Sigmoid colon (tissue), 7 donors: Measurements from ENCODE around the gene MAN2B1. TPM values are rescaled to one million over a fixed set of nuclear protein-coding genes. Genes with fewer than 3 reads are reported as not detected.

Experiments used
- DNase-seq: peaks from one replicate; pipeline ENCODE4 v3.0.0-alpha.2; 2019
- H3K27ac ChIP-seq, 4 donors: fragments of 200-600 bp; sonication (generic); one replicate each; pipeline ENCODE4 v1.5.1; 2016 to 2019; ENCODE audit warnings: mild to moderate bottlenecking in 1 of 4
- H3K27me3 ChIP-seq, 3 donors: fragments of 200-600 bp; sonication (generic); one replicate each; pipeline ENCODE4 v1.5.1; 2019; ENCODE audit warnings: mild to moderate bottlenecking in 1 of 3
- H3K36me3 ChIP-seq, 4 donors: fragments of 200-600 bp; sonication (generic); one replicate each; pipeline ENCODE4 v1.5.1; 2016 to 2019
- H3K4me1 ChIP-seq, 4 donors: fragments of 200-600 bp; sonication (generic); one replicate each; pipeline ENCODE4 v1.5.1; 2017 to 2019
- H3K4me3 ChIP-seq, 4 donors: fragments of 200-600 bp; sonication (generic); one replicate each; pipeline ENCODE4 v1.5.1; 2017 to 2019; ENCODE audit warnings: mild to moderate bottlenecking in 2 of 4, moderate library complexity in 1 of 4
- H3K9me3 ChIP-seq, 4 donors: fragments of 200-600 bp in 3 of 4; sonication (generic) in 3 of 4; one replicate each; pipeline versions ENCODE4 v1.5.1 to v1.6.1; 2013 to 2019
- CTCF ChIP-seq, 4 experiments: fragments of 450-650 bp in 3 of 4; fragments of 200-600 bp in 1 of 4; IDR thresholded peaks; one replicate each; pipeline ENCODE4 v1.5.1; 2016 to 2019; ENCODE audit warnings: antibody characterized with exemption in 4 of 4, mild to moderate bottlenecking in 3 of 4, moderate library complexity in 2 of 4
- EP300 ChIP-seq, 4 donors: sonication (generic); formaldehyde crosslinking; IDR thresholded peaks; one replicate each; pipeline ENCODE4 v1.6.1; 2017; ENCODE audit warnings: antibody characterized with exemption in 4 of 4
- POLR2A ChIP-seq, 2 donors: fragments of 450-650 bp; IDR thresholded peaks; one replicate each; pipeline ENCODE4 v1.6.1; 2016; ENCODE audit warnings: antibody characterized with exemption in 2 of 2, mild to moderate bottlenecking in 2 of 2, moderate library complexity in 2 of 2
- POLR2AphosphoS5 ChIP-seq, 4 donors: sonication (generic); formaldehyde crosslinking; IDR thresholded peaks; one replicate each; pipeline ENCODE4 v1.6.1; 2017; ENCODE audit warnings: antibody characterized with exemption in 4 of 4
- WGBS, 2 donors: extraction: QIAGEN DNeasy Blood & Tissue Kit; methylation state at CpG; one replicate each; pipeline ENCODE4 v1.1.7; 2013; 5-methylcytosine and 5-hydroxymethylcytosine counted together
- intact Hi-C: fragments of 100-400 bp; cut with DNase I; formaldehyde crosslinking; loops from one replicate; pipeline ENCODE4 v1.15.1; 2023
- polyA plus RNA-seq, 3 donors: library from polyadenylated mRNA; stranded (reverse); fragments of 200-250 nt; gene quantifications; one replicate each; pipeline ENCODE4 v1.2.3, GENCODE V29; 2013
- total RNA-seq, 4 donors: library from RNA; depleted of rRNA; stranded (reverse); fragments of >200 nt; gene quantifications; one replicate each; pipeline ENCODE4 v1.1.0, GENCODE V29; 2016
- donor health status: healthy with polysubstance abuse.
- donor health status: Bipolar disorder and iron deficiency.
- donor health status: healthy.

MAN2B1 gene
- total and polyA plus RNA-seq, 7 donors = 26.4 to 75.6 (median 59.8) TPM

GRCh38 chr19:12689581-12690216 is 23.2 kb upstream of the MAN2B1 start:
- Histone ChIP-seq H3K27me3 (no peaks in the 10 kb centered on the region), H3K9me3 (no peaks in the 10 kb centered on the region), H3K4me3 (no peak overlapping the region), H3K36me3 (no peaks in the 10 kb centered on the region), H3K27ac (no peak overlapping the region), H3K4me1 (peaks cover 0 to under 1% (median 0%) of the 10 kb centered on the region in 4 donors)
- WGBS, 2 donors = 69 to 84% methylated on average over 26 of the region's 26 CpGs
- intact Hi-C loops = no loop called here
- no peak for DNase-seq
- TF ChIP-seq POLR2A (IDR thresholded peaks at IDR 0.05) = no peak
- no peak for TF ChIP-seq POLR2AphosphoS5 (IDR thresholded peaks at IDR 0.05)
- TF ChIP-seq EP300 (IDR thresholded peaks at IDR 0.05) = no peak
- TF ChIP-seq CTCF (IDR thresholded peaks at IDR 0.05) = no peak

GRCh38 chr19:12689012-12689411 is 22.5 kb upstream of the MAN2B1 start:
- Histone ChIP-seq H3K36me3 (no peaks in the 10 kb centered on the region), H3K27ac (no peak overlapping the region), H3K27me3 (no peaks in the 10 kb centered on the region), H3K9me3 (no peaks in the 10 kb centered on the region), H3K4me3 (no peak overlapping the region), H3K4me1 (no peaks in the 10 kb centered on the region)
- no peak for DNase-seq
- TF ChIP-seq POLR2A (IDR thresholded peaks at IDR 0.05) = no peak
- TF ChIP-seq EP300 (IDR thresholded peaks at IDR 0.05) = no peak
- no peak for TF ChIP-seq POLR2AphosphoS5 (IDR thresholded peaks at IDR 0.05)
- TF ChIP-seq CTCF (IDR thresholded peaks at IDR 0.05) = no peak
- WGBS, 2 donors = 91 to 92% methylated on average over 12 of the region's 12 CpGs
- intact Hi-C loops = no loop called here

GRCh38 chr19:12687496-12688196 is 21.1 kb upstream of the MAN2B1 start, which contains the start of gene GNG14:
Gene GNG14, plus strand, starts transcription at chr19:12687998. Its CDS starts 51 bp downstream, at chr19:12688049.
- intact Hi-C loops = no loop called here
- no peaks in the 10 kb centered on the region for H3K4me1 ChIP-seq
- H3K36me3 ChIP-seq = no peaks in the 10 kb centered on the region
- 82 to 89% methylated on average over 9 of the region's 9 CpGs for WGBS, 2 donors
- H3K9me3 ChIP-seq = no peaks in the 10 kb centered on the region
- no peaks in the 10 kb centered on the region for H3K27me3 ChIP-seq
- no peak for DNase-seq
- no peak for TF ChIP-seq CTCF (IDR thresholded peaks at IDR 0.05)
- no peak for TF ChIP-seq EP300 (IDR thresholded peaks at IDR 0.05)
- no peak for TF ChIP-seq POLR2A (IDR thresholded peaks at IDR 0.05)
- TF ChIP-seq POLR2AphosphoS5 (IDR thresholded peaks at IDR 0.05) = no peak
- no peak within 1 kb of the TSS for H3K4me3 ChIP-seq
- no peak within 1 kb of the TSS for H3K27ac ChIP-seq

DNA sequence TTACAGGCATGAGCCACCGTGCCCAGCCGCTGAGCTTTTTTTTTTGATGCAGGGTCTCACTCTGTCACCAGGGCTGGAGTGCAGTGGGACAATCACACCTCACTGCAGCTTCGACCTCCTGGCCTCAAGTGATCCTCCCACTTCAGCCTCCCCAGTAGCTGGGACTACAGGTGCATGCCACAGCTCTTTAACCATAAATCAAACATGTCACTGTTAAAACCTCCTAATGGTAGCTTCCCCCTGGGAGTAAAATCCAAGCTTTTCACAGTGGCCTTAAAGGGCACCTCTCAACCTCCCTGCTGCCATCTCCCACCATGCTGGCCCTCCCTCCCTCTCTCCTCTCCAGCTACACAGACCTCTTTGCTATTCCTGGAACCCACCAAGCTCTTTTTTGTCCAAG is 19.3 kb upstream of the MAN2B1 start:
- H3K36me3 ChIP-seq = no peaks in the 10 kb centered on the region

More for the DNA sequence above, 19.3 kb upstream of the MAN2B1 start:
- no peak for DNase-seq
- WGBS, 2 donors = 86 to 90% methylated on average over 3 of the region's 3 CpGs
- TF ChIP-seq EP300 (IDR thresholded peaks at IDR 0.05) = no peak
- TF ChIP-seq POLR2A (IDR thresholded peaks at IDR 0.05) = no peak
- no peak for TF ChIP-seq CTCF (IDR thresholded peaks at IDR 0.05)
- TF ChIP-seq POLR2AphosphoS5 (IDR thresholded peaks at IDR 0.05) = no peak
- peaks cover 0 to 8% (median 3%) of the 10 kb centered on the region in 4 donors for H3K4me1 ChIP-seq
- no peak overlapping the region for H3K4me3 ChIP-seq
- no peak overlapping the region for H3K27ac ChIP-seq
- no peaks in the 10 kb centered on the region for H3K27me3 ChIP-seq
- intact Hi-C loops = no loop called here
- H3K9me3 ChIP-seq = no peaks in the 10 kb centered on the region
